ENCODE results near the gene ZDHHC15. TPM values are rescaled to one million over a fixed set of nuclear protein-coding genes. Genes with fewer than 3 reads are reported as not detected.
"Not testable (repeated sequence)": the region's sequence is repeated elsewhere in the genome, so short reads cannot be mapped to it uniquely, and the experiment has no call there.

Gene ZDHHC15
- total RNA-seq, 1 donor from 2014 or later = 0.15 TPM

DNA sequence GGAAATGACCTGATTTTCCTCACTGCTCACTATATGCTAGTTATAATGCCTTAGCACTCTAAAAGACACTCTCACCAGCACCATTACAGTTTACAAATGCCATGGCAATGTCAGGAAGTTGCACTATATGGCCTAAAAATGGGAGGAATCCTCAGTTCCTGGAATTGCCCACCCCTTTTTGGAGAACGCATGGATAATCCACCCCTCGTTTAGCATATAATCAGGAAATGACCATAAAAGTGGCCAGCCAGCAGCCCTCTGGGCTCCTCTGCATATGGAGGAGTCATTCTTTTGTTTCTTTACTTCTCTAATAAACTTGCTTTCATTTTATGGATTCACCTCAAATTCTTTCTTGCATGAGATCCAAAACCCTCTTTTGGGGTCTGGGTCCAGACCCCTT, 156.0 kb downstream of the ZDHHC15 start:
- TF ChIP-seq, protein P1, sequence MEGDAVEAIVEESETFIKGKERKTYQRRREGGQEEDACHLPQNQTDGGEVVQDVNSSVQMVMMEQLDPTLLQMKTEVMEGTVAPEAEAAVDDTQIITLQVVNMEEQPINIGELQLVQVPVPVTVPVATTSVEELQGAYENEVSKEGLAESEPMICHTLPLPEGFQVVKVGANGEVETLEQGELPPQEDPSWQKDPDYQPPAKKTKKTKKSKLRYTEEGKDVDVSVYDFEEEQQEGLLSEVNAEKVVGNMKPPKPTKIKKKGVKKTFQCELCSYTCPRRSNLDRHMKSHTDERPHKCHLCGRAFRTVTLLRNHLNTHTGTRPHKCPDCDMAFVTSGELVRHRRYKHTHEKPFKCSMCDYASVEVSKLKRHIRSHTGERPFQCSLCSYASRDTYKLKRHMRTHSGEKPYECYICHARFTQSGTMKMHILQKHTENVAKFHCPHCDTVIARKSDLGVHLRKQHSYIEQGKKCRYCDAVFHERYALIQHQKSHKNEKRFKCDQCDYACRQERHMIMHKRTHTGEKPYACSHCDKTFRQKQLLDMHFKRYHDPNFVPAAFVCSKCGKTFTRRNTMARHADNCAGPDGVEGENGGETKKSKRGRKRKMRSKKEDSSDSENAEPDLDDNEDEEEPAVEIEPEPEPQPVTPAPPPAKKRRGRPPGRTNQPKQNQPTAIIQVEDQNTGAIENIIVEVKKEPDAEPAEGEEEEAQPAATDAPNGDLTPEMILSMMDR (IDR thresholded peaks at IDR 0.05) = no peak
- H3K4me1 Mint-ChIP-seq (ENCODE audit: low read depth) = peaks cover 2% of the 10 kb centered on the region
- DNase-seq (ENCODE audit: low spot score) = no peak
- H3K36me3 Mint-ChIP-seq (ENCODE audit: low read depth) = no peaks in the 10 kb centered on the region
- no peak overlapping the region for H3K27ac Mint-ChIP-seq (ENCODE audit: unreplicated experiment)
- no peak overlapping the region for H3K4me3 Mint-ChIP-seq (ENCODE audit: unreplicated experiment)
- H3K27me3 Mint-ChIP-seq (ENCODE audit: low read depth) = no peaks in the 10 kb centered on the region
- peaks cover 25% of the 10 kb centered on the region for H3K9me3 Mint-ChIP-seq (ENCODE audit: low read depth)

DNA sequence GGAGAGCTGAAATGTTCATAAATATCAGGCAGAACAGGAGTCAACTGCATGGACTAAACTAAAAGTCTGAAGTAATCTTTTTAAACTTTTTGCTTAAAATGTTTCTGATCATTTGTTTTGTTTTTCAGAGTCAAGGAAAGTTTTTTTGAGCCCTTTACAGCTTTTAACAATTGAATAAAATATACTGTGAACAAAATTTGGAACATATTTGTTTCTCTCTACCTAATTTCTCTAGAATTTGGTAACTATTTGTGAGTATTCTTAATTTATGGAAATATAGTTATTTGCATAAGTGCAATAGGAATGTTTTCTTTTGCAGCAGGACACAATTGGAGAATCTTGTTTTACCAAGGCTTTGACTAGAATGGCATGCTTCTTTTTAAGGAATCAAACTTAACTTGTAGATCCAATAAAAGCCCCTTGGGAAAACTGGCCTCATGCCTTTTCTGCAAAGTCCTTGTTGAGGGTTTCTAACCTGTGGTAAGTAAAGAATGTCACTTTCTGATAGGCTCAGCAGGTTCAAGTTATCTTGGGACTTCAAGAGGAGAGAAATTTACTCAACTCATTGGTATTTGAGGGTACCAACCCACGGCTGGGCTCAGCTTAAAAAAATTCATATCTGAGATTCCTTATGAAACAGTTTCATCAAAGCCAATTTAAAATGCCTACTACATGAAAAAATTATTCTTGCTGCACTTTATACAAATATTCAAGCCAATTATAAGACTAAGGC, 157.4 kb downstream of the ZDHHC15 start:
- TF ChIP-seq, protein P1 (IDR thresholded peaks at IDR 0.05) = no peak
- Mint-ChIP-seq H3K4me1 (ENCODE audit: low read depth) (peaks cover 2% of the 10 kb centered on the region), H3K9me3 (ENCODE audit: low read depth) (peaks cover 28% of the 10 kb centered on the region)

DNA sequence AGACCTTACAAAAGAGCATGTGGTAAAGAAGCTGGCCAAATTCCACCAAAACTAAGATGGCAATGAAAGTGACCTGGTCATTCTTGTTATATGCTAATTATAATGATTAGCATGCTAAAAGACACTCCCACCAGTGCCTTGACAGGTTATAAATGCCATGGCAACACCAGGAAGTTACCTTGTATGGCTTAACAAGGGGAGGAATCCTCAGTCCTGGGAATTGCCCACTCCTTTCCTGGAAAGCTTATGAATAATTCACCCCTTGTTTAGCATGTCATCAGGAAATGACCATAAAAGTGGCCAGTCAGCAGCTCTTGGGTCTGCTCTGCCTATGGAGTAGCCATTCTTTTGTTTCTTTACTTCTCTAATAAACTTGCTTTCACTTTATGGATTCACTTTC, 161.0 kb downstream of the ZDHHC15 start:
- Mint-ChIP-seq H3K4me3 (ENCODE audit: unreplicated experiment) (no peak overlapping the region), H3K27ac (ENCODE audit: unreplicated experiment) (no peak overlapping the region), H3K4me1 (ENCODE audit: low read depth) (peaks cover 2% of the 10 kb centered on the region), H3K36me3 (ENCODE audit: low read depth) (peaks cover 1% of the 10 kb centered on the region), H3K9me3 (ENCODE audit: low read depth) (peaks cover 28% of the 10 kb centered on the region), H3K27me3 (ENCODE audit: low read depth) (no peaks in the 10 kb centered on the region)
- no peak for DNase-seq (ENCODE audit: low spot score)
- TF ChIP-seq, protein P1 (IDR thresholded peaks at IDR 0.05) = no peak

More for the DNA sequence above, 157.4 kb downstream of the ZDHHC15 start:
- no peaks in the 10 kb centered on the region for H3K27me3 Mint-ChIP-seq (ENCODE audit: low read depth)
- no peak overlapping the region for H3K27ac Mint-ChIP-seq (ENCODE audit: unreplicated experiment)
- H3K36me3 Mint-ChIP-seq (ENCODE audit: low read depth) = peaks cover 1% of the 10 kb centered on the region
- DNase-seq (ENCODE audit: low spot score) = no peak
- no peak overlapping the region for H3K4me3 Mint-ChIP-seq (ENCODE audit: unreplicated experiment)

DNA sequence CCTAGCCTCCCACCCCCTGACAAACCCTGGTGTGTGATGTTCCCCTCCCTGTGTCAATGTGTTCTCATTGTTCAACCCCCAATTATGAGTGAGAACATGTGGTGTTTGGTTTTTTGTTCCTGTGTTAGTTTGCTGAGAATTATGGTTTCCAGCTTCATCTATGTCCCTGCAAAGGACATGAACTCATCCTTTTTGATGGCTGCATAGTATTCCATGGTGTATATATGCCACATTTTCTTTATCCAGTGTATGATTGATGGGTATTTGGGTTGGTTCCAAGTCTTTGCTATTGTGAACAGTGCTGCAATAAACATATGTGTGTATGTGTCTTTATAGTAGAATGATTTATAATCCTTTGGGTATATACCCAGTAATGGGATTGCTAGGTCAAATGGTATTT, 174.2 kb downstream of the ZDHHC15 start:
- H3K9me3 Mint-ChIP-seq (ENCODE audit: low read depth) = peaks cover 32% of the 10 kb centered on the region
- not testable (repeated sequence) for H3K27me3 Mint-ChIP-seq (ENCODE audit: low read depth); H3K4me1 Mint-ChIP-seq (ENCODE audit: low read depth); H3K27ac Mint-ChIP-seq (ENCODE audit: unreplicated experiment); H3K4me3 Mint-ChIP-seq (ENCODE audit: unreplicated experiment); DNase-seq (ENCODE audit: low spot score); H3K36me3 Mint-ChIP-seq (ENCODE audit: low read depth)

DNA sequence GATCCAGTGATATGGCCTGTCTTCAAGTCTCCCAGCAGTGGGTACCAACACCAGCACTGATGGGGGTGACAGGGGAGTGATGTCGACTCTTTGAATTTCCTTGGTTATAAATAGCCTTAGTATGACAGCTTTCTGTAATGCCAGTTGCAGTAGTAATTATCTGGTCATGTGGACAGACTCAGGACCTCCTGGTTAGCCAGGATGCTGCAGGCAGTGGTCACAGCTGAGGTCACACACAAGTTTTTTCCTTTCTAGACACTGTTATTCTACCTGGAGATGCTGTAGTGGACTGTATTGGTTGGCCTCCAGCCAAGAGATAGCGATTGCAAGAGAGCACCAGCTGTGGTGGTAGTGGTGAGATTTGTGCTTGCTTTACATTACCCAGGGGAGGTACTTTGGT, 185.3 kb downstream of the ZDHHC15 start:
- H3K27me3 Mint-ChIP-seq (ENCODE audit: low read depth) = no peaks in the 10 kb centered on the region
- no peaks in the 10 kb centered on the region for H3K4me1 Mint-ChIP-seq (ENCODE audit: low read depth)
- no peak overlapping the region for H3K27ac Mint-ChIP-seq (ENCODE audit: unreplicated experiment)
- no peak overlapping the region for H3K4me3 Mint-ChIP-seq (ENCODE audit: unreplicated experiment)
- TF ChIP-seq, protein P1 (IDR thresholded peaks at IDR 0.05) = no peak
- peaks cover 18% of the 10 kb centered on the region for H3K9me3 Mint-ChIP-seq (ENCODE audit: low read depth)
- H3K36me3 Mint-ChIP-seq (ENCODE audit: low read depth) = peaks cover 9% of the 10 kb centered on the region
- no peak for DNase-seq (ENCODE audit: low spot score)

DNA sequence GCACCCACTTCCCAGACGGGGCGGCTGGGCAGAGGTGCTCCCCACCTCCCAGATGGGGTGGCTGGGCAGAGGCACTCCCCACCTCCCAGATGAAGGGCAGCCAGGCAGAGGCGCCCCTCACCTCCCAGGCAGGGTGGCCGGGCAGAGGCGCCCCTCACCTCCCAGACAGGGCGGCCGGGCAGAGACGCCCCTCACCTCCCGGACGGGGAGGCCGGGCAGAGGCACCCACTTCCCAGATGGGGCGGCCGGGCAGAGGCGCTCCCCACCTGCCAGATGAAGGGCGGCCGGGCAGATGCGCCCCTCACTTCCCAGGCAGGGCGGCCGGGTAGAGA, 187.7 kb downstream of the ZDHHC15 start:
- Mint-ChIP-seq H3K9me3 (ENCODE audit: low read depth) (peaks cover 36% of the 10 kb centered on the region), H3K27me3 (ENCODE audit: low read depth) (no peaks in the 10 kb centered on the region), H3K4me1 (ENCODE audit: low read depth) (no peaks in the 10 kb centered on the region), H3K27ac (ENCODE audit: unreplicated experiment) (no peak overlapping the region), H3K4me3 (ENCODE audit: unreplicated experiment) (no peak overlapping the region), H3K36me3 (ENCODE audit: low read depth) (peaks cover 13% of the 10 kb centered on the region)
- TF ChIP-seq, protein P1 (IDR thresholded peaks at IDR 0.05) = no peak
- DNase-seq (ENCODE audit: low spot score) = no peak

DNA sequence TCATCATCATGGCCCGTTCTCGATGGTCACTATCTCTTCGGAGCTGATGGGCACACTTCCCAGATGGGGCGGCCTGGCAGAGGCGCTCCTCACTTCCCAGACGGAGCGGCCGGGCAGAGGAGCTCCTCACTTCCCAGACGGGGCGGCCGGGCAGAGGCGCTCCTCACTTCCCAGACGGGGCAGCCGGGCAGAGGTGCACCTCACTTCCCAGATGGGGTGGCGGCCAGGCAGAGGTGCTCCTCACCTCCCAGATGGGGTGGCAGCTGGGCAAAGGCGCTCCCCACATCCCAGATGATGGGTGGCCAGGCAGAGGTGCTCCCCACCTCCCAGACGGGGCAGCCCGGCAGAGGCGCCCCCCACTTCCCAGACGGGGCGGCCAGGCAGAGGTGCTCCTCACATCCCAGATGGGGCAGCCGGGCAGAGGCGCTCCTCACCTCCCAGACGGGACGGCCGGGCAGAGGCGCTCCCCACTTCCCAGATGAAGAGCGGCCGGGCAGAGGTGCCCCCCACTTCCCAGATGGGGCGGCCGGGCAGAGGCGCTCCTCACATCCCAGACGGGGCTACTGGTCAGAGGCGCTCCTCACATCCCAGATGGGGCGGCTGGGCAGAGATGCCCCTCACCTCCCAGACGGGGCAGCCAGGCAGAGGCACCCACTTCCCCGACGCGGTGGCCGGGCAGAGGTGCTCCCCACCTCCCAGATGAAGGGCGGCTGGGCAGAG, 188.3 kb downstream of the ZDHHC15 start:
- H3K27me3 Mint-ChIP-seq (ENCODE audit: low read depth); H3K4me3 Mint-ChIP-seq (ENCODE audit: unreplicated experiment); H3K27ac Mint-ChIP-seq (ENCODE audit: unreplicated experiment); H3K4me1 Mint-ChIP-seq (ENCODE audit: low read depth); DNase-seq (ENCODE audit: low spot score): not testable (repeated sequence)
- H3K9me3 Mint-ChIP-seq (ENCODE audit: low read depth) = peaks cover 41% of the 10 kb centered on the region
- peaks cover 17% of the 10 kb centered on the region for H3K36me3 Mint-ChIP-seq (ENCODE audit: low read depth)

Data from chondrocyte (in vitro differentiated cells).